Parathyroid adenoma (tissue), 2 donors: ENCODE measurements around the gene NTF3.

ENCODE experiments used
- H2AFZ ChIP-seq: fragments of 300-600 bp; sonication (generic); one replicate; pipeline ENCODE4 v1.7.0; 2017; ENCODE audit warnings: antibody characterized with exemption, mild to moderate bottlenecking
- H3K27ac ChIP-seq: fragments of 300-600 bp; sonication (generic); one replicate; pipeline ENCODE4 v1.7.0; 2017
- H3K27me3 ChIP-seq: fragments of 300-600 bp; sonication (generic); one replicate; pipeline ENCODE4 v1.7.0; 2017; ENCODE audit warnings: low read length; ENCODE audit not compliant: control insufficient read depth, insufficient read depth
- H3K36me3 ChIP-seq: fragments of 300-600 bp; sonication (generic); one replicate; pipeline ENCODE4 v1.7.0; 2017; ENCODE audit warnings: low read length; ENCODE audit not compliant: control insufficient read depth, insufficient read depth
- H3K4me1 ChIP-seq: fragments of 300-600 bp; sonication (generic); one replicate; pipeline ENCODE4 v1.7.0; 2017; ENCODE audit warnings: control low read depth
- H3K4me2 ChIP-seq: fragments of 300-600 bp; sonication (generic); one replicate; pipeline ENCODE4 v1.7.0; 2017; ENCODE audit warnings: low read length
- H3K4me3 ChIP-seq: fragments of 300-600 bp; sonication (generic); one replicate; pipeline ENCODE4 v1.7.0; 2017; ENCODE audit warnings: low read depth, low read length
- H3K79me2 ChIP-seq: fragments of 300-600 bp; sonication (generic); one replicate; pipeline ENCODE4 v1.7.0; 2017; ENCODE audit warnings: control low read depth
- H3K9ac ChIP-seq: fragments of 300-600 bp; sonication (generic); one replicate; pipeline ENCODE4 v1.7.0; 2017; ENCODE audit warnings: mild to moderate bottlenecking
- H3K9me3 ChIP-seq: fragments of 300-600 bp; sonication (generic); one replicate; pipeline ENCODE4 v1.7.0; 2017; ENCODE audit warnings: low read length; ENCODE audit not compliant: control insufficient read depth
- TF ChIP-seq, protein P1 (sequence below): fragments of 300-600 bp; sonication (generic); IDR thresholded peaks from one replicate; pipeline ENCODE4 v1.7.0; 2017; ENCODE audit warnings: antibody characterized with exemption, mild to moderate bottlenecking
- donor health status: primary hyperparathyroidism.

The NTF3 gene

GRCh38 chr12:5498806-5499205 is 66.9 kb downstream of the NTF3 start:
- TF ChIP-seq, protein P1, sequence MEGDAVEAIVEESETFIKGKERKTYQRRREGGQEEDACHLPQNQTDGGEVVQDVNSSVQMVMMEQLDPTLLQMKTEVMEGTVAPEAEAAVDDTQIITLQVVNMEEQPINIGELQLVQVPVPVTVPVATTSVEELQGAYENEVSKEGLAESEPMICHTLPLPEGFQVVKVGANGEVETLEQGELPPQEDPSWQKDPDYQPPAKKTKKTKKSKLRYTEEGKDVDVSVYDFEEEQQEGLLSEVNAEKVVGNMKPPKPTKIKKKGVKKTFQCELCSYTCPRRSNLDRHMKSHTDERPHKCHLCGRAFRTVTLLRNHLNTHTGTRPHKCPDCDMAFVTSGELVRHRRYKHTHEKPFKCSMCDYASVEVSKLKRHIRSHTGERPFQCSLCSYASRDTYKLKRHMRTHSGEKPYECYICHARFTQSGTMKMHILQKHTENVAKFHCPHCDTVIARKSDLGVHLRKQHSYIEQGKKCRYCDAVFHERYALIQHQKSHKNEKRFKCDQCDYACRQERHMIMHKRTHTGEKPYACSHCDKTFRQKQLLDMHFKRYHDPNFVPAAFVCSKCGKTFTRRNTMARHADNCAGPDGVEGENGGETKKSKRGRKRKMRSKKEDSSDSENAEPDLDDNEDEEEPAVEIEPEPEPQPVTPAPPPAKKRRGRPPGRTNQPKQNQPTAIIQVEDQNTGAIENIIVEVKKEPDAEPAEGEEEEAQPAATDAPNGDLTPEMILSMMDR: no peak

GRCh38 chr12:5499566-5500330 is 67.8 kb downstream of the NTF3 start:
- TF ChIP-seq, protein P1: no peak
- H3K9ac ChIP-seq: no peak overlapping the region

More at GRCh38 chr12:5498806-5499205, 66.9 kb downstream of the NTF3 start:
- Histone ChIP-seq H3K4me3 (no peak overlapping the region), H3K9ac (no peak overlapping the region), H3K36me3 (no peaks in the 10 kb centered on the region), H3K4me1 (no peaks in the 10 kb centered on the region), H3K9me3 (no peaks in the 10 kb centered on the region), H3K4me2 (no peak overlapping the region), H3K27ac (no peak overlapping the region), H3K27me3 (no peaks in the 10 kb centered on the region), H3K79me2 (no peaks in the 10 kb centered on the region), H2AFZ (no peak overlapping the region)

GRCh38 chr12:5500331-5500659 is 68.4 kb downstream of the NTF3 start:
- Histone ChIP-seq H3K36me3 (no peaks in the 10 kb centered on the region), H3K4me1 (no peaks in the 10 kb centered on the region), H3K4me3 (no peak overlapping the region), H3K9ac (no peak overlapping the region), H2AFZ (no peak overlapping the region), H3K9me3 (no peaks in the 10 kb centered on the region), H3K4me2 (no peak overlapping the region), H3K27me3 (no peaks in the 10 kb centered on the region), H3K79me2 (no peaks in the 10 kb centered on the region), H3K27ac (no peak overlapping the region)
- TF ChIP-seq, protein P1: no peak

More at GRCh38 chr12:5499566-5500330, 67.8 kb downstream of the NTF3 start:
- Histone ChIP-seq H3K79me2 (no peaks in the 10 kb centered on the region), H3K4me1 (no peaks in the 10 kb centered on the region), H3K4me3 (no peak overlapping the region), H2AFZ (no peak overlapping the region), H3K36me3 (no peaks in the 10 kb centered on the region), H3K27ac (no peak overlapping the region), H3K27me3 (no peaks in the 10 kb centered on the region), H3K9me3 (no peaks in the 10 kb centered on the region), H3K4me2 (no peak overlapping the region)

GRCh38 chr12:5503774-5504173 is 71.9 kb downstream of the NTF3 start:
- H3K27me3 ChIP-seq: no peaks in the 10 kb centered on the region
- H2AFZ ChIP-seq: no peak overlapping the region
- H3K9me3 ChIP-seq: no peaks in the 10 kb centered on the region
- no peaks in the 10 kb centered on the region for H3K79me2 ChIP-seq
- no peaks in the 10 kb centered on the region for H3K36me3 ChIP-seq
- H3K4me2 ChIP-seq: no peak overlapping the region
- H3K4me1 ChIP-seq: no peaks in the 10 kb centered on the region
- no peak overlapping the region for H3K9ac ChIP-seq
- H3K27ac ChIP-seq: no peak overlapping the region
- TF ChIP-seq, protein P1: no peak
- H3K4me3 ChIP-seq: no peak overlapping the region

DNA sequence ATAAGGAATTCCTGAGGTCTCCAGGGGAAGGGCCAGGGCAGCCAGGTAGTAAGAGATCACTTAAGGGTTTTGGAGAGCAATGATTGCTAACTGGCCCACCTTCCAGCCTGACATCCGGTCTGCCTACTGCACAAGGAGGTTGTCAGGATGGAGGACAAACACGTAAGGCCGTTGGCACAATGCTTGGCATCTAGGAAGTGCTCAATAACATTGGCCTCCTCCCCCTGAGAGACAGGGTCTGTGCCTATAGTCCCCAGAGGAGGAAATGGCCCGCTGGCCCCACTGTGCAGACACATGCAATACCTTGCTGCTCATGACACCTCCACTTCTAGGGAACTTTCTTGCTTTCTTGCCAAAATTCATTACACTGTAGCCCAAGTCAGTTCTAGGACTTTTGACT is 73.2 kb downstream of the NTF3 start:
- Histone ChIP-seq H3K27me3 (no peaks in the 10 kb centered on the region), H3K36me3 (no peaks in the 10 kb centered on the region), H3K79me2 (no peaks in the 10 kb centered on the region), H2AFZ (no peak overlapping the region), H3K4me3 (no peak overlapping the region), H3K27ac (no peak overlapping the region), H3K9me3 (no peaks in the 10 kb centered on the region), H3K4me2 (no peak overlapping the region), H3K9ac (no peak overlapping the region), H3K4me1 (no peaks in the 10 kb centered on the region)
- TF ChIP-seq, protein P1: no peak
